SK-N-SH (cell line): ENCODE data around the gene DOCK3. TPM values are rescaled to one million over a fixed set of nuclear protein-coding genes. Genes with fewer than 3 reads are reported as not detected.

Experiments used
- CTCF ChIA-PET: fragments of 300-600, 350-600 bp; formaldehyde crosslinking; extraction: SDS; loops from one replicate; lab custom pipeline; 2021; lab: Yijun Ruan, JAX
- POLR2A ChIA-PET: fragments of 350-600 bp; sonication (Branson Sonifier 250); formaldehyde crosslinking; extraction: SDS; loops from one replicate; lab custom pipeline; 2020; ENCODE audit warnings: antibody characterized with exemption, inconsistent platforms; lab: Yijun Ruan, JAX
- DNase-seq: peaks from one replicate; pipeline ENCODE4 v3.0.0; 2012
- H2AFZ ChIP-seq: fragments of 200-600 bp; sonication (generic); 2 replicates; pipeline ENCODE4 v1.8.1; 2016; ENCODE audit warnings: antibody characterized with exemption, mild to moderate bottlenecking, low read depth
- H3F3A ChIP-seq: fragments of 200-600 bp; sonication (generic); replicated peaks from 2 replicates; pipeline ENCODE3; 2016; ENCODE audit warnings: antibody characterized with exemption, mild to moderate bottlenecking; ENCODE audit not compliant: insufficient read depth
- H3K27ac ChIP-seq, 2 experiments: fragments of 200-500 bp in 1 of 2; fragments of 200-600 bp in 1 of 2; sonication (Bioruptor generic) in 1 of 2; sonication (generic), shearing (Covaris generic) in 1 of 2; 2 replicates each; pipeline versions ENCODE4 v1.5.1 to v1.6.1; 2014 to 2016; ENCODE audit warnings: low read depth in 2 of 2, inconsistent platforms in 1 of 2, low read length in 1 of 2, mild to moderate bottlenecking in 1 of 2, mixed read lengths in 1 of 2
- H3K27me3 ChIP-seq: fragments of 200-600 bp; sonication (generic), shearing (Covaris generic); 2 replicates; pipeline ENCODE4 v1.6.1; 2016; ENCODE audit warnings: mixed run types; ENCODE audit not compliant: insufficient read depth
- H3K36me3 ChIP-seq, 2 experiments: fragments of 200-500 bp in 1 of 2; fragments of 200-600 bp in 1 of 2; sonication (Bioruptor generic) in 1 of 2; sonication (generic) in 1 of 2; replicated peaks in 1 of 2; 2 replicates each; pipeline versions ENCODE3 to v1.5.1; 2014 to 2016; ENCODE audit warnings: low read length in 1 of 2, mild to moderate bottlenecking in 1 of 2; ENCODE audit not compliant: insufficient read depth in 2 of 2, control insufficient read depth in 1 of 2
- H3K4me1 ChIP-seq, 2 experiments: fragments of 200-500 bp in 1 of 2; fragments of 200-600 bp in 1 of 2; sonication (Bioruptor generic) in 1 of 2; sonication (generic), shearing (Covaris generic) in 1 of 2; 2 replicates each; pipeline versions ENCODE4 v1.5.1 to v1.6.1; 2014 to 2016; ENCODE audit warnings: low read depth in 1 of 2, low read length in 1 of 2, mixed run types in 1 of 2; ENCODE audit not compliant: insufficient read depth in 2 of 2, control insufficient read depth in 1 of 2
- H3K4me2 ChIP-seq: fragments of 200-600 bp; sonication (generic), shearing (Covaris generic); 2 replicates; pipeline ENCODE4 v1.6.1; 2017; ENCODE audit warnings: mixed run types
- H3K4me3 ChIP-seq, 2 experiments: fragments of 200-500 bp in 1 of 2; fragments of 200-600 bp in 1 of 2; sonication (Bioruptor generic) in 1 of 2; sonication (generic), shearing (Covaris generic) in 1 of 2; 2 replicates each; pipeline versions ENCODE4 v1.5.1 to v1.8.1; 2014 to 2016; ENCODE audit warnings: low read depth in 2 of 2, inconsistent platforms in 1 of 2, low read length in 1 of 2, mild to moderate bottlenecking in 1 of 2, mixed read lengths in 1 of 2, moderate library complexity in 1 of 2
- H3K79me2 ChIP-seq: fragments of 200-600 bp; sonication (generic); 2 replicates; pipeline ENCODE4 v1.8.1; 2017; ENCODE audit warnings: mild to moderate bottlenecking; ENCODE audit not compliant: insufficient read depth
- H3K9ac ChIP-seq: fragments of 200-600 bp; sonication (generic); 2 replicates; pipeline ENCODE4 v1.6.1; 2017; ENCODE audit warnings: mixed run types
- H3K9me2 ChIP-seq: fragments of 200-600 bp; sonication (generic); 2 replicates; pipeline ENCODE4 v1.6.1; 2017; ENCODE audit warnings: mixed run types
- H3K9me3 ChIP-seq: fragments of 200-600 bp; sonication (generic); 2 replicates; pipeline ENCODE4 v1.6.1; 2017; ENCODE audit warnings: mixed run types, mild to moderate bottlenecking, moderate library complexity
- H4K20me1 ChIP-seq: fragments of 200-600 bp; sonication (generic); 2 replicates; pipeline ENCODE4 v1.6.1; 2017; ENCODE audit warnings: mild to moderate bottlenecking, mixed run types; ENCODE audit not compliant: insufficient read depth
- EP300 ChIP-seq, 2 experiments: IDR thresholded peaks; 2 replicates each; pipeline versions ENCODE4 v1.4.0 to v1.6.1; 2012; ENCODE audit warnings: borderline replicate concordance in 1 of 2, low read depth in 1 of 2, low read length in 1 of 2
- FOSL2 ChIP-seq: IDR thresholded peaks from 2 replicates; pipeline ENCODE4 v1.4.0; 2012; ENCODE audit warnings: low read depth, mild to moderate bottlenecking, moderate library complexity, borderline replicate concordance
- FOXJ3 ChIP-seq: sonication (generic); formaldehyde crosslinking; IDR thresholded peaks from 2 replicates; pipeline ENCODE4 v1.5.1; 2020; ENCODE audit warnings: mild to moderate bottlenecking, missing genetic modification reagents
- FOXM1 ChIP-seq: IDR thresholded peaks from 2 replicates; pipeline ENCODE4 v1.4.0; 2012; ENCODE audit warnings: low read depth, mild to moderate bottlenecking
- GABPA ChIP-seq: IDR thresholded peaks from 2 replicates; pipeline ENCODE4 v1.4.0; 2012; ENCODE audit warnings: low read depth, mild to moderate bottlenecking
- JUND ChIP-seq: IDR thresholded peaks from 2 replicates; pipeline ENCODE4 v1.4.0; 2012
- MEF2A ChIP-seq: IDR thresholded peaks from 2 replicates; pipeline ENCODE4 v1.4.0; 2012; ENCODE audit warnings: low read depth, borderline replicate concordance
- MXI1 ChIP-seq: IDR thresholded peaks from 2 replicates; pipeline ENCODE4 v1.6.1; 2012; ENCODE audit warnings: mild to moderate bottlenecking, low read depth, low read length, improper control_type of control experiment
- NRF1 ChIP-seq: IDR thresholded peaks from 2 replicates; pipeline ENCODE4 v1.6.1; 2012; ENCODE audit warnings: low read depth, mild to moderate bottlenecking, low read length
- RAD21 ChIP-seq: IDR thresholded peaks from 2 replicates; pipeline ENCODE4 v1.6.1; 2012; ENCODE audit warnings: mild to moderate bottlenecking, low read length
- RCOR1 ChIP-seq: fragments of 150-350 bp; IDR thresholded peaks from 2 replicates; pipeline ENCODE4 v1.6.1; 2017; ENCODE audit warnings: antibody characterized with exemption, low read length
- RXRA ChIP-seq: IDR thresholded peaks from 2 replicates; pipeline ENCODE4 v1.4.0; 2012; ENCODE audit warnings: low read depth, mild to moderate bottlenecking, borderline replicate concordance
- SIN3A ChIP-seq: IDR thresholded peaks from 2 replicates; pipeline ENCODE4 v1.6.1; 2012; ENCODE audit warnings: low read depth, mild to moderate bottlenecking, low read length, moderate library complexity, borderline replicate concordance
- SMC3 ChIP-seq: IDR thresholded peaks from 2 replicates; pipeline ENCODE4 v1.6.1; 2012; ENCODE audit warnings: low read depth, low read length, improper control_type of control experiment
- TEAD4 ChIP-seq: IDR thresholded peaks from 2 replicates; pipeline ENCODE4 v1.4.0; 2012; ENCODE audit warnings: mild to moderate bottlenecking, borderline replicate concordance; ENCODE audit not compliant: insufficient read depth
- WGBS: methylation state at CpG from one replicate; pipeline ENCODE4 v1.1.6; 2017; ENCODE audit warnings: low lambda C conversion rate; 5-methylcytosine and 5-hydroxymethylcytosine counted together
- polyA plus RNA-seq, 3 experiments: library from polyadenylated mRNA; depleted of rRNA; stranded (reverse); fragments of >200 nt; gene quantifications; 2 replicates each; pipeline ENCODE4 v1.2.3, GENCODE V29; 2012
- TF ChIP-seq, protein P1 (sequence below): fragments of 150-350 bp; IDR thresholded peaks from 2 replicates; pipeline ENCODE4 v1.6.1; 2016; ENCODE audit warnings: mild to moderate bottlenecking, low read depth, low read length
- TF ChIP-seq, protein P2 (sequence below): IDR thresholded peaks from 2 replicates; pipeline ENCODE4 v1.4.0; 2012; ENCODE audit warnings: low read depth, borderline replicate concordance
- TF ChIP-seq, protein P3 (sequence below): IDR thresholded peaks from 2 replicates; pipeline ENCODE4 v1.4.0; 2012; ENCODE audit warnings: low read depth

The DOCK3 gene
- polyA plus RNA-seq, 1 of the 3 experiments (the other 2 are of a cell fraction), result 0.05 TPM

DNA sequence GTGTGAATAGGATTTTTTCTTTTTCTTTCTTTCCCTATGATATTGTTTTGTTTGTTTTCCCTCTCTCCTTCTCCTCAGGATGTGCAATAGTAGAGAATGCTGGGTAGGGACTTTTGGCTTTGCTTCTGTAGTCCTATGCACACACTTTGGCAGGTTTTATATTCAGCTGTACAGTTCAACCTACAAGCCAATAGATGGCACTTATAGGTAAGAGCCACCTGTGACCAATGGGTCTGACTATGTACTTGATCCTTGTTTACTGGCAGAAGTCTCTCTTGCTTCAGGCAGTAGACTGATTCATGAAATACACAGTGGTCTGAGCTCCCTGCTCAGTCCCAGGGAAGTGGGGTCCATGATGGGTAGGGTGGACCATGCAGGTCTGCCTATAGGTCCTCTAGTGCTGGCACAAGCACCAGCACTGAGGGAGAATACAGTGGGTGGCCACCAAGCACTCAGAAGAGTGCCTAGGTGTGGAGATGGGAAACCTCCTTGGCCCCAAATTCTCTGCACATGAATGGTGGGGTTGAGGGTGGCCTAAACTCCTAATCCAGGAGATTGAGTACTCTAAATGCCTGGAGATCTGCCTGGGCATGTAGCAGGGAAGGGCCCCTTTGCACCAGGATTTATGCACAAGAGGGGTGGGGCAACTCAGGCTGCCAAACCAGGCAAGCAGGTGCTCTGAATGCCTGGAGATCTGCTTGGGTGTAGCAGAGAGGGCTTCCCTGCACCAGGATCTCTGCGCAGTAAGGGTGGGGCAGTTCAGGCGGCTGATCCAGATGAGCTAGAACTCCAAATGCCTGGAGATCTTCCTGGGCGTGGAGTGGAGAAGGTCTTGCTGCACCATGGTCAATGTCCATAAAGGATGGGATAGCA, 176.1 kb downstream of the DOCK3 start:
- Histone ChIP-seq H3K4me2 (no peak overlapping the region), H4K20me1 (no peaks in the 10 kb centered on the region), H3K4me3 (no peak overlapping the region), H3F3A (no peaks in the 10 kb centered on the region), H3K9ac (no peak overlapping the region), H3K27me3 (no peaks in the 10 kb centered on the region), H3K27ac (no peak overlapping the region), H2AFZ (no peak overlapping the region), H3K9me2 (no peaks in the 10 kb centered on the region), H3K36me3 (no peaks in the 10 kb centered on the region), H3K9me3 (no peaks in the 10 kb centered on the region), H3K4me1 (no peaks in the 10 kb centered on the region), H3K79me2 (no peaks in the 10 kb centered on the region)
- DNase-seq, result no peak
- CTCF ChIA-PET, result interaction anchor here (1.6 kb wide), 1 partner anchor 22 kb away, joined by 5 read pairs; no protein-coding TSS in a partner anchor
- WGBS, result 10% methylated on average over 2 of the region's 3 CpGs
- TF ChIP-seq GABPA (no peak), RXRA (no peak), MEF2A (no peak), FOXM1 (no peak), MXI1 (no peak), RCOR1 (no peak), EP300 (IDR thresholded peaks at IDR 0.05; ENCODE audit: borderline replicate concordance in 1 of 2, low read depth in 1 of 2, low read length in 1 of 2) (no peak), NRF1 (no peak), SMC3 (no peak), JUND (no peak), FOSL2 (no peak), FOXJ3 (CRISPR knock-in tag) (no peak), SIN3A (no peak), RAD21 (no peak), TEAD4 (no peak)
- TF ChIP-seq, protein P1, sequence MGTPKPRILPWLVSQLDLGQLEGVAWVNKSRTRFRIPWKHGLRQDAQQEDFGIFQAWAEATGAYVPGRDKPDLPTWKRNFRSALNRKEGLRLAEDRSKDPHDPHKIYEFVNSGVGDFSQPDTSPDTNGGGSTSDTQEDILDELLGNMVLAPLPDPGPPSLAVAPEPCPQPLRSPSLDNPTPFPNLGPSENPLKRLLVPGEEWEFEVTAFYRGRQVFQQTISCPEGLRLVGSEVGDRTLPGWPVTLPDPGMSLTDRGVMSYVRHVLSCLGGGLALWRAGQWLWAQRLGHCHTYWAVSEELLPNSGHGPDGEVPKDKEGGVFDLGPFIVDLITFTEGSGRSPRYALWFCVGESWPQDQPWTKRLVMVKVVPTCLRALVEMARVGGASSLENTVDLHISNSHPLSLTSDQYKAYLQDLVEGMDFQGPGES, result no peak
- TF ChIP-seq, protein P2, sequence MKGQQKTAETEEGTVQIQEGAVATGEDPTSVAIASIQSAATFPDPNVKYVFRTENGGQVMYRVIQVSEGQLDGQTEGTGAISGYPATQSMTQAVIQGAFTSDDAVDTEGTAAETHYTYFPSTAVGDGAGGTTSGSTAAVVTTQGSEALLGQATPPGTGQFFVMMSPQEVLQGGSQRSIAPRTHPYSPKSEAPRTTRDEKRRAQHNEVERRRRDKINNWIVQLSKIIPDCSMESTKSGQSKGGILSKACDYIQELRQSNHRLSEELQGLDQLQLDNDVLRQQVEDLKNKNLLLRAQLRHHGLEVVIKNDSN, result no peak
- TF ChIP-seq, protein P3, sequence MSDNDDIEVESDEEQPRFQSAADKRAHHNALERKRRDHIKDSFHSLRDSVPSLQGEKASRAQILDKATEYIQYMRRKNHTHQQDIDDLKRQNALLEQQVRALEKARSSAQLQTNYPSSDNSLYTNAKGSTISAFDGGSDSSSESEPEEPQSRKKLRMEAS, result no peak
- POLR2A ChIA-PET, result no interaction called here
